GM13977 (cell line): ENCODE data around the gene FRMD4A.
"Not testable (repeated sequence)": the region's sequence is repeated elsewhere in the genome, so short reads cannot be mapped to it uniquely, and the experiment has no call there.

Experiments
- DNase-seq: peaks from one replicate; pipeline ENCODE4 v3.0.0; 2012; ENCODE audit warnings: low spot score
- in situ Hi-C: fragments of 300-500 bp; cut with MboI; formaldehyde crosslinking; loops from one replicate; pipeline ENCODE4 v1.12.0; 2022; ENCODE audit warnings: low sequenced_read_pairs, low pct_unique_long_range_greater_than_20kb, mixed read lengths, inconsistent platforms; ENCODE audit not compliant: unreplicated experiment
- TF ChIP-seq, protein P1 (sequence below): IDR thresholded peaks from 2 replicates; pipeline ENCODE4 v1.5.1; 2012; ENCODE audit warnings: mild to moderate bottlenecking, control low read depth; ENCODE audit not compliant: insufficient read depth; ENCODE audit errors: extremely low read depth, missing control alignments

FRMD4A gene

DNA sequence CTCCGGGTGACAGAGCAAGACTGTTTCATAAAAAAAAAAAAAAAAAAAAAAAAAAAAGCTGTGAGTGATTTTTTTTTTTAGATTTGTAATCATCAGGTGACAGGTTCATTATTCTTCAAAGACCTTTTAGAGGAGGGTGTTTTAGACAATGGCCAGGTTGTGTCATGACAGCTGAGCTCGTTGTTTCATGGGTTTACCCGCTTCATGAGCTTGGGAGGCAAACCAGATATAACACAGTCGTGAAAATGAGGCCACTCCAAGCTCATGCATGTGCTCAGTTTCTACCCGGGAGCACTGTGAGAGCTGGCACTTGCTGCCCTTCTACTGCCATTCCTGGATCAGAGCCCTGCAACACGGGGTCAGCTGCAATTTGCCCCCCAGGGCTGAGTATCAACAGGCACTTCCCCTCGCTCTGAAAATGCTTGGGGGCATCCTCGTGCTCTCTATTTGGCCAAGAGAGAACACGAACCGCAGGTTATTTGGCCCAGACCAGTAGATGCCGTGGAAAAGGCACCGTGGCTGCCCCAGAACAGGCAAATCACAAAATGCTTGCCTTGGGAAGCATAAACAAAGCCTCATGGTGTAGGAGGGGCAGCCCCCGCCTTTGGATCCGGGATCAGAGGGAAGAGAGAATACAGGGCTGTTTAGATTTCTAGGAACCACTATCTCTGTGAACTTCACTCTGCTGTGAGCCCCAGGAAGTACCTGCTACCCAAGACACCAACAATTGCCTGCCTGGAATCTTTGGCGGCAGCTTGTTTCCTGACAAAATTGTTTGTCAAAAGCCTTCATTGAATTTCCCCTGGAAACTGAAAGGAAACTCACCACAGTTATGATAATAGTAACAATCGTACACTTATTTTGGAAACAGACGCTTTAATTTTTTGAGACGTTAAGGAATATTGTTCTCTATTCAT is 371.0 kb downstream of the FRMD4A start:
- TF ChIP-seq, protein P1, sequence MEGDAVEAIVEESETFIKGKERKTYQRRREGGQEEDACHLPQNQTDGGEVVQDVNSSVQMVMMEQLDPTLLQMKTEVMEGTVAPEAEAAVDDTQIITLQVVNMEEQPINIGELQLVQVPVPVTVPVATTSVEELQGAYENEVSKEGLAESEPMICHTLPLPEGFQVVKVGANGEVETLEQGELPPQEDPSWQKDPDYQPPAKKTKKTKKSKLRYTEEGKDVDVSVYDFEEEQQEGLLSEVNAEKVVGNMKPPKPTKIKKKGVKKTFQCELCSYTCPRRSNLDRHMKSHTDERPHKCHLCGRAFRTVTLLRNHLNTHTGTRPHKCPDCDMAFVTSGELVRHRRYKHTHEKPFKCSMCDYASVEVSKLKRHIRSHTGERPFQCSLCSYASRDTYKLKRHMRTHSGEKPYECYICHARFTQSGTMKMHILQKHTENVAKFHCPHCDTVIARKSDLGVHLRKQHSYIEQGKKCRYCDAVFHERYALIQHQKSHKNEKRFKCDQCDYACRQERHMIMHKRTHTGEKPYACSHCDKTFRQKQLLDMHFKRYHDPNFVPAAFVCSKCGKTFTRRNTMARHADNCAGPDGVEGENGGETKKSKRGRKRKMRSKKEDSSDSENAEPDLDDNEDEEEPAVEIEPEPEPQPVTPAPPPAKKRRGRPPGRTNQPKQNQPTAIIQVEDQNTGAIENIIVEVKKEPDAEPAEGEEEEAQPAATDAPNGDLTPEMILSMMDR = no peak
- in situ Hi-C loops = no loop called here
- no peak for DNase-seq

DNA sequence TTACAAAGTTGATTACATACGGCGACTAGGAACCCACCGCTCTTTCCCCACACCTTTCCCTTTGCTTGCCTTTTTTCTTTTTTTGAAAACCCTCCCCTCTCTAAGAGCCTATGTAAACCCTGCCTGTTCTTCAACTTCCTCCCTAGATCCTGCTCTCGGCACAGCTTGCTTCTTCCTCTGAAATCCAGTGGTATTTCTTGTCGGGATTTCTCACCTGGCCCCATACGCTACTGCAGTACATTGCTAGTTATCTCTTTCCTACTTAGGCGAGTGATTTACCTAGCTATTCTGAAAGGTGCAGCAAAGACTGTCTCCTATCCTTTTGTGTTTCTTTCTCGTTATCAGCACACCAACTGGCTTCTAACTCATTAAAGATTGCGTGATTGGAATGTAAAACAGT is 372.9 kb downstream of the FRMD4A start:
- DNase-seq = no peak

DNA sequence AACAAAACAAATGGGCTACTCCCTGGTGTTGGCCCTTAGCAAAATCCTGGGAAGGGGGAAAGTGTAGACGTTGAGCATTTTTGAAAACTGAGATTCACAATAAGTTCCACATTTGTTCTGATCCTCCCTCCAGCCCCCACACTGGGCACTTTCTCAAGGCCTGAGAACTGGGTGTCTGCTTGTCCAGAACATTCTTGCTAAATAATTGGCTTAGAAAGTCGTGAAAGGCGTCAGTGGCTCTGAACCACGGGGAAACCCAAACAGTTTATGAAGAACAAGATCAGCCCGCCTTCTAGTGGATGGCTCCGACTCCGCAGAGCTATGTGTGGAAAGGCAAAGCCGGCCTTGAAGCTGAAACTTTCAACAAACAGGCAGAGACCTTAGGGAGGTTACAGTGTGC is 373.9 kb downstream of the FRMD4A start:
- TF ChIP-seq, protein P1 = no peak
- in situ Hi-C loops = no loop called here
- DNase-seq = no peak

More for the DNA sequence above, 372.9 kb downstream of the FRMD4A start:
- in situ Hi-C loops = no loop called here
- TF ChIP-seq, protein P1 = no peak

DNA sequence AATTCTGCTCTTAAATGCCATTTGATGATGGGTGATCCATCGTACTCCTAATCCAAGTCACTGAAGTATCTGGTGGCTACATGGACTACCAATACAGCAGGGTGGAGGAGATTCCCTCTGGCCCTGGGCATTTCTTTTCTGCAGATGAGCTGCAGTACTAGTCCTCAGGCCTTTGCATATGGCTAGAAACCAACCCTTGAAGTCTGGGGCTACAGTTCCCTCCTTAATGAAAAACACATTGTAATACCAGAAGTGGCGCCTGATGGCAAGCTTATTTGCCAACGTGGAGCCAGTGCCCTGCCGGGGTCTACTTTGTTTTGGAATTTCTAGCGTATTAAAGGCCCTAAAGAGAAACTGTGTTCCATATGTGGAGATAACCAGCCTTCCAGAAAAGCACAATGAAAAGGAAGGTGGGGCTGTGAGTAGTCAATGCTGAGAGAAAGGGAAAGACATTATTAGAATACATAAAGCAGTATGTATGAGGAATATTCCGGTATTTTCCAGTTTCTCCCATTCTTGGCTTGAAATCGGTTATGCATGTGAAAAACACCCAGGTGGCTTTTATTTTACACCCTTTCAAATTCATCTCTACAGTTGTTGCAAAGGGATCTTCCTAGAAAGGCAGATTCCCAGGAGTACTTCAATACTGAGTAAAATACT is 375.2 kb downstream of the FRMD4A start:
- in situ Hi-C loops = no loop called here
- TF ChIP-seq, protein P1 = no peak
- DNase-seq = no peak

DNA sequence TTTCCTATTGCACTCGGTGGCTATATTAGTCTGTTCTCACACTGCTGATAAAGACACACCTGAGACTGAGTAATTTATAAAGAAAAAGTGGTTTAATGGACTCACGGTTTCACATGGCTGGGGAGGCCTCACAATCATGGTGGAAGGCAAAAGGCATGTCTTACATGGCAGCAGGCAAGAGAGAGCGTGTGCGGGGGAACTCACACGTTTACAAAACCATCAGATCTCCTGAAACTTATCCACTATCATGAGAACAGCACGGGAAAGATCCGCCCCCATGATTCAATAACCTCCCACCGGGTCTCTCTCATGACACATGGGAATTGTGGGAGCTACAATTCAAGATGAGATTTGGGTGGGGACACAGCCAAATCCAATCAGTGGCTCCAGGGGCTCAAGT is 376.5 kb downstream of the FRMD4A start:
- in situ Hi-C loops, DNase-seq: not testable (repeated sequence)

DNA sequence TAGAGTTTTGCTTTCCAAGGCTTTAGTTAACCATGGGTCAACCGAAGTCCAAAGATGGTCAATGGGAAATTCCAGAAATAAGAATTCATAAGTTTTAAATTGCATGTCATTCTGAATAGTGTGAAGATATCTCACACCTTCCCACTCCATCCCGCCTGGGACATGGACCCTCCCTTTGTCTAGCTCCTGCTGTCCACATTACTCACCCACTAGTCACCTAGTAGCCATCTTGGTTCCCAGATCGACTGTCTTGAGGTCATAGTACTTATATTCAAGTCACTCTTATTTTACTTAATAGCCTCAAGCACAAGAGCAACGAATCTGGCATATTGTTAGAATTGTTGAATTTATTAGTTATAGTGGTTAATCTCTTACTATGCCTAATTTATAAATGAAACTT is 377.4 kb downstream of the FRMD4A start:
- TF ChIP-seq, protein P1 = no peak
- in situ Hi-C loops = no loop called here
- no peak for DNase-seq

DNA sequence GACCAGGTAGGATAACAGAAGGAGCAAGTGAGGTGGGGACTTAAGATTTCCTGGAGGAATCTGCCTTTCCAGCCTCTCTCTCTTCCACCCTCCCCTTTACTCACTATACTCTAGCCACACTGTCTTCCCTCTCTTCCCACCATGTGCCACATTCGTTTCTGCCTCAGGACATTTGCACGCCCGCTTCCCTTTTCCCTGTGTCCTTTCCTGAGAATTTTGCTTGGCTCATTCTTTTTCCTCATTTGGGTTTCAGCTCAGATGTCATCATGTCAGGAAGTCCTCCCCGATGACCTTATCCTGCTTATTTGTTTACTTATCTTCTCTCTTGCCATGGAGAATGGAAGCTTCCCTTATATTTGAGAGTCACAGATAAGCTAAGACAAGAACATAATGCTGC is 380.2 kb downstream of the FRMD4A start:
- in situ Hi-C loops = no loop called here
- DNase-seq = no peak
- TF ChIP-seq, protein P1 = no peak
